Measurements from ENCODE around the gene MARK3.

The MARK3 gene

DNA sequence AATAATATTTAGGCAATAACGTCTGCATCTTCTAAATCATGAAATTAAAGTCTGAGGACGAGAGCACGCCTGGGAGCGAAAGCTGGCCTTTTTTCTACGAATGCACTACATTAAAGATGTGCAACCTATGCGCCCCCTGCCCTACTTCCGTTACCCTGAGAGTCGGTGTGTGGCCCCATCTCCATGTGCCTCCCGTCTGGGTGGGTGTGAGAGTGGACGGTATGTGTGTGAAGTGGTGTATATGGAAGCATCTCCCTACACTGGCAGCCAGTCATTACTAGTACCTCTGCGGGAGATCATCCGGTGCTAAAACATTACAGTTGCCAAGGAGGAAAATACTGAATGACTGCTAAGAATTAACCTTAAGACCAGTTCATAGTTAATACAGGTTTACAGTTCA is 118.1 kb downstream of the MARK3 start:
- TF ChIP-seq HDGF (IDR thresholded peaks at IDR 0.05; ENCODE audit: borderline replicate concordance) = no peak
- no peak for TF ChIP-seq L3MBTL2 (conservative IDR thresholded peaks at IDR 0.05)
- no peak for TF ChIP-seq LEF1 (IDR thresholded peaks at IDR 0.05; ENCODE audit: borderline replicate concordance)
- TF ChIP-seq TARDBP (IDR thresholded peaks at IDR 0.05) = no peak
- no peak for TF ChIP-seq ZNF384 (IDR thresholded peaks at IDR 0.05)
- TF ChIP-seq, protein P1, sequence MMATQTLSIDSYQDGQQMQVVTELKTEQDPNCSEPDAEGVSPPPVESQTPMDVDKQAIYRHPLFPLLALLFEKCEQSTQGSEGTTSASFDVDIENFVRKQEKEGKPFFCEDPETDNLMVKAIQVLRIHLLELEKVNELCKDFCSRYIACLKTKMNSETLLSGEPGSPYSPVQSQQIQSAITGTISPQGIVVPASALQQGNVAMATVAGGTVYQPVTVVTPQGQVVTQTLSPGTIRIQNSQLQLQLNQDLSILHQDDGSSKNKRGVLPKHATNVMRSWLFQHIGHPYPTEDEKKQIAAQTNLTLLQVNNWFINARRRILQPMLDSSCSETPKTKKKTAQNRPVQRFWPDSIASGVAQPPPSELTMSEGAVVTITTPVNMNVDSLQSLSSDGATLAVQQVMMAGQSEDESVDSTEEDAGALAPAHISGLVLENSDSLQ (IDR thresholded peaks at IDR 0.05) = no peak
- TF ChIP-seq ARNT (IDR thresholded peaks at IDR 0.05) = no peak
- TF ChIP-seq ELF4 (IDR thresholded peaks at IDR 0.05) = no peak
- TF ChIP-seq FOXK2 (IDR thresholded peaks at IDR 0.05) = no peak
- no peak for TF ChIP-seq SUZ12 (IDR thresholded peaks at IDR 0.05)
- no peak for TF ChIP-seq CTBP1 (IDR thresholded peaks at IDR 0.05; ENCODE audit: borderline replicate concordance)
- TF ChIP-seq FOXA1 (IDR thresholded peaks at IDR 0.05) = no peak
- no peak for TF ChIP-seq FOXM1 (IDR thresholded peaks at IDR 0.05; ENCODE audit: borderline replicate concordance)
- TF ChIP-seq NFRKB (IDR thresholded peaks at IDR 0.05) = no peak
- TF ChIP-seq SP1 (IDR thresholded peaks at IDR 0.05) = no peak
- CTCF ChIA-PET = interaction anchor here (0.6 kb wide), 1 partner anchor 112 kb away, joined by 3 read pairs; no protein-coding TSS in a partner anchor
- no peak for DNase-seq (ENCODE audit: extremely low spot score)
- POLR2A ChIA-PET = no interaction called here

DNA sequence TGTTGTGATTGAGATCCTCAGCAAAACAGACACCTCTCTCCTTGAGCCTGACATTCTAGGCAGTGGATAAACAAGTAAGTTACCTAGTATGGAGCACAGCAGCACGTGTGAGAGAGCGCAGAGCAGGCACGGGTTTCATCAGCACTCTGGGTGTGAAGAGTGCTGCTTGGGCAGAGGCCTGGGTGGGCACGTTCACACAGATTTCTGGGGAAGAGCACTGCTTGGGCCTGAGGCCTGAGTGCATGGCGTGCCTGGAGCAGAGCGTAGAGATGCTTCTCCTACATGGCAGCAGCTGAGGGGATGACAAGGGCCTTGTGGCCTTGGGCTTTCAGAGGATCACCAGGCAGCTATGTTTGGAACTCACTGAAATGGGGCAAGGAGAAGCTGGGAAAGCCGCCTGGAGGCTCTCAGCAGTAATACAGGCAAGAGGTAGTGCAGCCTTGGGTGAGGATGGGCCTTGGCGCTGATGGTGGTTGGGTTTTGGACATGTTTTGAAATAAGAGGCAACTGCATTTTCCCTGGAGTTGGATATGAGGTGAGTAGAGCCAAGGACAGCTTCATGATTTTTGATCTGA is 119.9 kb downstream of the MARK3 start:
- no peak for DNase-seq (ENCODE audit: extremely low spot score)
- CTCF ChIA-PET = interaction anchor here (1.0 kb wide), 1 partner anchor 24 kb away, joined by 3 read pairs; the partner anchor contains the start of gene TRMT61A
- POLR2A ChIA-PET = no interaction called here
- no peak for TF ChIP-seq NFRKB (IDR thresholded peaks at IDR 0.05)
- TF ChIP-seq ELF4 (IDR thresholded peaks at IDR 0.05) = no peak
- no peak for TF ChIP-seq FOXA1 (IDR thresholded peaks at IDR 0.05)
- no peak for TF ChIP-seq FOXK2 (IDR thresholded peaks at IDR 0.05)
- no peak for TF ChIP-seq HDGF (IDR thresholded peaks at IDR 0.05; ENCODE audit: borderline replicate concordance)
- no peak for TF ChIP-seq LEF1 (IDR thresholded peaks at IDR 0.05; ENCODE audit: borderline replicate concordance)
- no peak for TF ChIP-seq CTBP1 (IDR thresholded peaks at IDR 0.05; ENCODE audit: borderline replicate concordance)
- TF ChIP-seq TARDBP (IDR thresholded peaks at IDR 0.05) = no peak
- no peak for TF ChIP-seq L3MBTL2 (conservative IDR thresholded peaks at IDR 0.05)
- TF ChIP-seq ARNT (IDR thresholded peaks at IDR 0.05) = no peak
- TF ChIP-seq, protein P1 (IDR thresholded peaks at IDR 0.05) = no peak
- TF ChIP-seq SUZ12 (IDR thresholded peaks at IDR 0.05) = no peak
- no peak for TF ChIP-seq BHLHE40 (IDR thresholded peaks at IDR 0.05; ENCODE audit: borderline replicate concordance)
- no peak for TF ChIP-seq SP1 (IDR thresholded peaks at IDR 0.05)
- TF ChIP-seq ZNF384 (IDR thresholded peaks at IDR 0.05) = no peak
- no peak for TF ChIP-seq FOXM1 (IDR thresholded peaks at IDR 0.05; ENCODE audit: borderline replicate concordance)

DNA sequence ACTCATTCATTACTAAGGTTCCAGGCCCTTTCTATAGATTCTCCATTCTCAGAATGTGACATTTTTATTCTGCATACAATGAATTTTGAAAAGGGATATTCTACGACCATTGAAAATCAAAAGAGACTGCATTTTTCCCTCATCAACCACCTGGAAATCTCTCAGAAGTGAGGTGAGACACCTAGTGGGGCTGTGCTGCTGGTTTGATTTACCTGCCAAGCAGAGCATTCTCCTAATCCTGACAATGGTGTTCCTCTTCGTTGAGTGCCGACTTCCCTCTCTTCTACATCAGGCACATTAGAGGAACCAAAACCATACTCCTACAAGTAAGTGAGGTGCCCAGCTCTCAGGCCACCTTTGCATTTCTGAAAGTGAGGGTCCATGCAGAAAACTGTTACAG is 122.5 kb downstream of the MARK3 start:
- CTCF ChIA-PET = no interaction called here
- POLR2A ChIA-PET = interaction anchor here (1.1 kb wide), 1 partner anchor 15 kb away, joined by 5 read pairs; the partner anchor contains the start of gene CKB
- TF ChIP-seq HDGF (IDR thresholded peaks at IDR 0.05; ENCODE audit: borderline replicate concordance) (no peak), FOXM1 (IDR thresholded peaks at IDR 0.05; ENCODE audit: borderline replicate concordance) (no peak), BHLHE40 (IDR thresholded peaks at IDR 0.05; ENCODE audit: borderline replicate concordance) (no peak), FOXK2 (IDR thresholded peaks at IDR 0.05) (no peak), ARNT (IDR thresholded peaks at IDR 0.05) (no peak), TARDBP (IDR thresholded peaks at IDR 0.05) (no peak), ZNF384 (IDR thresholded peaks at IDR 0.05) (no peak), NFRKB (IDR thresholded peaks at IDR 0.05) (no peak), L3MBTL2 (conservative IDR thresholded peaks at IDR 0.05) (no peak), LEF1 (IDR thresholded peaks at IDR 0.05; ENCODE audit: borderline replicate concordance) (no peak), ELF4 (IDR thresholded peaks at IDR 0.05) (no peak), SP1 (IDR thresholded peaks at IDR 0.05) (no peak)
- TF ChIP-seq, protein P1 (IDR thresholded peaks at IDR 0.05) = no peak

DNA sequence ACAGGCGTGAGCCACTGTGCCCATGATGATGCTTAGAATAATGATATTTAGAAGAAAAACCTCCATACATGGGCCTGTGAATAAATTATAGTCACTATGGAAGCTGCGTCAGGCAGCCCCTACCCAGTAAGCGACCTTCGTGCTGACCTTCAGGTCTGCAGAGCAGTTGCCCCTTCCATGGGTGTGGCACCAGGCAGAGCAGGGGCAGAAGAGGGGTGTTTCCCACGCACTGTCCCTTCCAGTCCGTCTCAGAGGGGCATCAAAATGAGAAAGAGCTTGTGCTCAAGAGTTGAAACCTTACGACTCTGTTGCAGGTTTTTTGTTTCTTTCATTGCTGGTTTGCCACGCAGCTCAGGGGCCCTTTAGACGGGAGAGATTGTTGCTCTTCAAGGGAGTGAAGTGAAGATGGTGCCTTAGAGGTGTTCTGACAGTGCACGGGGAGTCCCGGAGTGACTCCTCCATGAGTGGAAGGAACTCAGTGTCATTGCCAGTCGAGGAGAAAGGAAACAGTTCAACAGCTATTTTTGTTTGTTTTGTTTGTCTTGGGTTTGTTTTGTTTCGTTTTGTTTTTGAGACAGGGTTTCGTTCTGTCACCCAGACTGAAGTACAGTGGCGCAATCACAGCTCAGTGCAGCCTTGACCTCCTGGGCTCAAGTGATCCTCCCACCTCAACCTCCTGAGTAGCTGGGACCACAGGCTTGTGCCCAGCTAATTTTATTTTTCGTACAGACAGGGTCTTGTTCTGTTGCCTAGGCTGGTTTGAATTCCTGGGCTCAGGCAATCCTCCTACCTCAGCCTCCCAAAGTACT is 123.5 kb downstream of the MARK3 start:
- CTCF ChIA-PET = interaction anchor here (0.6 kb wide), 1 partner anchor 11 kb away, joined by 6 read pairs; no protein-coding TSS in a partner anchor
- POLR2A ChIA-PET = no interaction called here
- TF ChIP-seq BHLHE40 (IDR thresholded peaks at IDR 0.05; ENCODE audit: borderline replicate concordance) = no peak
- TF ChIP-seq, protein P1 (IDR thresholded peaks at IDR 0.05) = no peak
- TF ChIP-seq ZNF384 (IDR thresholded peaks at IDR 0.05) = no peak
- TF ChIP-seq L3MBTL2 (conservative IDR thresholded peaks at IDR 0.05) = no peak
- TF ChIP-seq FOXM1 (IDR thresholded peaks at IDR 0.05; ENCODE audit: borderline replicate concordance) = no peak
- TF ChIP-seq HDGF (IDR thresholded peaks at IDR 0.05; ENCODE audit: borderline replicate concordance) = no peak
- TF ChIP-seq ELF4 (IDR thresholded peaks at IDR 0.05) = no peak
- no peak for TF ChIP-seq SP1 (IDR thresholded peaks at IDR 0.05)
- TF ChIP-seq SUZ12 (IDR thresholded peaks at IDR 0.05) = no peak
- TF ChIP-seq ARNT (IDR thresholded peaks at IDR 0.05) = no peak
- DNase-seq (ENCODE audit: extremely low spot score) = no peak

More for the DNA sequence above, 122.5 kb downstream of the MARK3 start:
- DNase-seq (ENCODE audit: extremely low spot score) = no peak

Data from HEK293T (cell line).